Central memory CD8-positive, alpha-beta T cell (primary cell): ENCODE data around the gene TAGLN2.

Experiments
- ATAC-seq: fragments of 150-1000 bp; cut with Tn5 transposase; replicated peaks from 2 replicates; pipeline ENCODE4 v1.10.0; 2022; ENCODE audit warnings: mild to moderate bottlenecking, moderate FRiP score, moderate number of reproducible peaks; ENCODE audit not compliant: poor library complexity, severe bottlenecking; ENCODE audit errors: extremely low read depth
- DNase-seq, 2 donors: peaks; one replicate each; pipeline ENCODE4 v3.0.0; 2021; ENCODE audit warnings: low spot score in 2 of 2
- H3K27ac Mint-ChIP-seq: one replicate; pipeline ENCODE4 v1.8.0; 2022; ENCODE audit warnings: low read depth, mild to moderate bottlenecking, moderate library complexity, mixed read lengths
- H3K27me3 Mint-ChIP-seq: one replicate; pipeline ENCODE4 v1.8.0; 2022; ENCODE audit warnings: mixed read lengths
- H3K36me3 Mint-ChIP-seq: one replicate; pipeline ENCODE4 v1.8.0; 2022; ENCODE audit warnings: mild to moderate bottlenecking, moderate library complexity, mixed read lengths; ENCODE audit not compliant: insufficient read depth
- H3K4me1 Mint-ChIP-seq: one replicate; pipeline ENCODE4 v1.8.0; 2022; ENCODE audit warnings: mixed read lengths
- H3K4me3 Mint-ChIP-seq: one replicate; pipeline ENCODE4 v1.8.0; 2022; ENCODE audit warnings: mild to moderate bottlenecking, moderate library complexity, mixed read lengths
- H3K9me3 Mint-ChIP-seq: one replicate; pipeline ENCODE4 v1.8.0; 2022; ENCODE audit warnings: mixed read lengths

Gene TAGLN2

GRCh38 chr1:159938211-159938852, 13.0 kb upstream of the TAGLN2 start:
- Mint-ChIP-seq H3K4me1 (peaks cover 6% of the 10 kb centered on the region), H3K4me3 (no peak overlapping the region), H3K9me3 (no peaks in the 10 kb centered on the region), H3K27me3 (peaks cover 32% of the 10 kb centered on the region), H3K27ac (no peak overlapping the region), H3K36me3 (peaks cover 2% of the 10 kb centered on the region)
- ATAC-seq (no peak), DNase-seq (no peak)

GRCh38 chr1:159937054-159937750, 11.9 kb upstream of the TAGLN2 start:
- ATAC-seq, result no peak
- H3K9me3 Mint-ChIP-seq, result no peaks in the 10 kb centered on the region
- DNase-seq, result no peak
- peaks cover 21% of the 10 kb centered on the region for H3K27me3 Mint-ChIP-seq
- no peak overlapping the region for H3K27ac Mint-ChIP-seq
- peaks cover 2% of the 10 kb centered on the region for H3K36me3 Mint-ChIP-seq
- H3K4me3 Mint-ChIP-seq, result no peak overlapping the region
- H3K4me1 Mint-ChIP-seq, result peaks cover 12% of the 10 kb centered on the region

DNA sequence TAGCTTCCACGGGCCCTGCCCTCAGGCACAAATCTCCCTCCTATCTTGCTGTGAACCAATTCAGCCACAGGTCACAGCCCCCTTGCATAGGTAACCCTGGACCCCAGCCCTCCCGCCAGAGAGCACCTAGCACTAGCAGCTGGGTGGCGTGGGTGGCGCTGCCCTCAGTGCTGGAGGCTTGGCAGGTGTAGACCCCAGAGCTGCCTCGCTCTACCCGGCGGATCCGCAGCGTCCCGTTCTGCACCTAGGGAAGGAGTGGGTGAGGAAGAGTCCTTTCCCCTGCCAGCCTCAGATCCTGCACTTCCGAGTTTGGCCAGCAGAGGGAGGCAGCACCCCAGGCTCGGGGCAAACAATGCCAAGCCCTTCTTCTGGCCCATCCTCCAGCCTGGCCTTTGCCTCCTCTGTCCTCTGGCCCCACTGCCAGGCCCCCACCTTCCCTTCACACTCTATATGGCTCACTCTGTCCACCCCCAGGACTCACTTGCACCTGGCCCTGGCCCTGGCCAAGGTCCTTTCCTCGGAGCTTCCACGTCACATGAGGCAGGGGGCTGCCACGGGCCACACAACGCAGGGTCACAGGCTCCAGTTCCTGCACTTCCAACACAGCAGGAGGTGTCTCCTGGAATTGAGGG, 11.1 kb upstream of the TAGLN2 start:
- peaks cover 2% of the 10 kb centered on the region for H3K36me3 Mint-ChIP-seq
- H3K4me1 Mint-ChIP-seq, result peaks cover 12% of the 10 kb centered on the region
- no peaks in the 10 kb centered on the region for H3K9me3 Mint-ChIP-seq
- peak; percentile 68 for ATAC-seq
- no peak overlapping the region for H3K4me3 Mint-ChIP-seq
- H3K27me3 Mint-ChIP-seq, result peaks cover 17% of the 10 kb centered on the region
- H3K27ac Mint-ChIP-seq, result no peak overlapping the region
- DNase-seq, result peak; percentile 69 to 91

GRCh38 chr1:159935719-159936272, 10.5 kb upstream of the TAGLN2 start:
- no peak for DNase-seq

DNA sequence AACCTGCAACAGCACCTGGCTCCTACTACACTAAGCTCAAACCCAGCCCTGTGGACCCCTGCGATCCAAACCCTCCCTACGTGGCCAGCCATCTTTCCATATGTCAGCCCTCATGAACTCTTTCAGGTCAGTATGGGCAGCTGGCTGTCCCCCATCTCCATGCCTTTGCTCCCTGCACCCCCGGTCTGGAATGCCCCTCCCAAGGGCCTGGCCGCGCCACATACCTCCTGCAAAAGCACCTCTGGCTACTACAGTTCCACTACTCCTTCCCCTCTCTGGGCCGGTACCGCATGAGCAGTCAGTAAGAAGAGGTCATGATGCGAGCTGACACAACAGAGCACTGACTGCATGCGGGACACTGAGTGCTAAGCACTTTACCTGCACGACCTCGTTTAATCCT, 10.0 kb upstream of the TAGLN2 start:
- no peak overlapping the region for H3K4me3 Mint-ChIP-seq
- ATAC-seq (no peak), DNase-seq (no peak)
- no peak overlapping the region for H3K27ac Mint-ChIP-seq
- peaks cover 12% of the 10 kb centered on the region for H3K4me1 Mint-ChIP-seq
- peaks cover 2% of the 10 kb centered on the region for H3K36me3 Mint-ChIP-seq
- no peaks in the 10 kb centered on the region for H3K9me3 Mint-ChIP-seq
- H3K27me3 Mint-ChIP-seq, result peaks cover 11% of the 10 kb centered on the region

More at GRCh38 chr1:159935719-159936272, 10.5 kb upstream of the TAGLN2 start:
- H3K4me3 Mint-ChIP-seq, result no peak overlapping the region
- peaks cover 2% of the 10 kb centered on the region for H3K36me3 Mint-ChIP-seq
- H3K27ac Mint-ChIP-seq, result no peak overlapping the region
- no peak for ATAC-seq
- H3K27me3 Mint-ChIP-seq, result peaks cover 16% of the 10 kb centered on the region
- no peaks in the 10 kb centered on the region for H3K9me3 Mint-ChIP-seq
- peaks cover 12% of the 10 kb centered on the region for H3K4me1 Mint-ChIP-seq

DNA sequence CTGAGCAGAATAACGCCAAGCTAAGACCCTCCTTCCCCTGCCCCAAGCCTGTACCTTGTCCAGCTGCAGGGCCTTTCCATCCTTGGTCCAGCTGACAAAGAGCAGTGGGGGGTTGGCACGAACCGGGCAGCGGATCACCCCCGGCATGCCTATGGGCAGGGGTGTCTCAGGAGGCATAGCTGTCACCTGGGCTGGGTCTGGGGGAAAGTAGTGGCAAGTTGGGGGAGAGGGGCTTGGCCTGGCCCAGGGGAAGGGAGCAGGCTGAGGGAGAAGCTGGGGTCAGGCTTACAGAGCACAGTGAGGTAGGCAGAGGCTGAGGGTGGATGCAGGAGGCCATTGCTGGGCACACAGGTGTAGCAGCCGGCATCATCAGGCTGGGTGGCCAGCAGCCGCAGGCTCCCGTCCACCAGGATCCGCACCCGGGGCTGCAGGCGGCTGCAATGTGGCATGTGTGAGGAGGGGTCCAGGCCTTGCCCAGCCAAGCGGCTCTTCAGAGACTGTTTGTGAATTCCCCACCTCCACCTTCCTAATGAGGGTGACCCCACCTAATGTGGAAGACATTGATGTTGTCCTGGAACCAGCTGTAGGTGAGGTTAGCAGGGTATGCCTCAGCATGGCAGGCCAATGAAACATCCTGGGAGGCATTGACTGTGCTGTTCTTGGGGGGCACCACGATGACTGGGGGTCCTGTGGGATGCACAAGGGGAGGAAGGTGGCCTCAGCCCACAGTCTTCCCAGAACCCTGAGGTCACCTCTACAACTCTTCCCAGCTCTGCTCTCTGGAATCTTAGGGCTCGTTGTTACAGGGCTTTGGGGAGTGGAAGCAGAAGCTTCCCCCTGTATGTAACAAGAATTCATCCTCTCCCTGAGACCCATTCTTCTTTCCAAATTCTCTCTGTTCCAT, 9.1 kb upstream of the TAGLN2 start:
- H3K36me3 Mint-ChIP-seq, result peaks cover 2% of the 10 kb centered on the region
- no peaks in the 10 kb centered on the region for H3K9me3 Mint-ChIP-seq
- H3K27me3 Mint-ChIP-seq, result peaks cover 7% of the 10 kb centered on the region
- DNase-seq (no peak), ATAC-seq (no peak)
- peaks cover 12% of the 10 kb centered on the region for H3K4me1 Mint-ChIP-seq
- H3K4me3 Mint-ChIP-seq, result no peak overlapping the region
- no peak overlapping the region for H3K27ac Mint-ChIP-seq

- H3K9me3 Mint-ChIP-seq, result no peaks in the 10 kb centered on the region
- peaks cover 12% of the 10 kb centered on the region for H3K4me1 Mint-ChIP-seq
- no peak overlapping the region for H3K4me3 Mint-ChIP-seq
- no peak for DNase-seq
- ATAC-seq, result no peak
- peaks cover 7% of the 10 kb centered on the region for H3K27me3 Mint-ChIP-seq
- H3K36me3 Mint-ChIP-seq, result peaks cover 2% of the 10 kb centered on the region
- no peak overlapping the region for H3K27ac Mint-ChIP-seq
These were observed 8.0 kb upstream of the TAGLN2 start for GRCh38 chr1:159933347-159933746.

DNA sequence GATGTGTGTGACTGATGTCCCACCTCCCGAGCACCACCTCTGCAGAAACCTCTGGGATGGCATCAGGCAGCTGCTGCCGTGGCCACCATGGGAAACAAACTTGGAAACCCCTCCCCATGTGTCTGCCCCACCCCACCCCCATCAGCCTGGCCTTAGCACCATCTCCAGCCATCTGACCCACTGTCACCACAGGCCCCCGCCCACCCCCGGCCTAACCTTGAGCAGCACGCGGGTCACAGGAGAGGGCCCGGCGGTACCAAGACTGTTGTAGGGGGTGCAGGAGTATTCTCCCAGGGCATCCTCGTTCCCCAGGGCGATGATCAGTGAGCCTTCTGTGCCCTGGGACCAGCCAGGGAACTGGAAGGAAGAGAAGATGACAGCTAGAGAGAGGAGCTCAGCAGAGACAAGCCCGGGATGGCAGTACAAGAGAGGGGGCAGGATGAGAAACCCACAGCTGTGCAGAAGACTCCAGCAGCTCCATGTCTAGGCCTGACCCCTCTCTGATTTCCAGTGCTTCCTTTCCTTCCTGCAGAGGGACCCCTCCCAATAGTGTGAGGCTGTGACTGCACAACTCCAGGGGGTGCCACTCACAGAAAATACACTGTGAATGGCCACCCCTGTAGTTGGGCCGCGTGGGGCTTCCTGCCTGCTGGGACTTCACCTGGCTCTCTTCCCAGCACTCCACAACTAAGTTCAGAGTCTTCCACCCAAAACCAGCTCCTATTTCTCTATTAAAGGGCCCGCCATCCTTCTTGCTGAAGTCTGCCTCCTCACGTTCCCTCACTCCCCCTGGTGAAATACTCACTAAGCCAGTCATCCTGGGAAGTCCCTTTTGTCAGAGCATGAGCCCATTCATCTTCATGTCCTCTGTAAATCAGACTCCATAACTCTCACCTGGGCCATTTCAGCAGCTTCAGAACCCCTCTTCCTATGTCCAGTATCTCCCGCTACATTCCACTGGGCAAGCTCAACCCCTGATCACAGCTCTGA, 7.3 kb upstream of the TAGLN2 start:
- H3K27ac Mint-ChIP-seq, result no peak overlapping the region
- no peak for ATAC-seq
- H3K4me1 Mint-ChIP-seq, result peaks cover 12% of the 10 kb centered on the region
- H3K9me3 Mint-ChIP-seq, result no peaks in the 10 kb centered on the region
- H3K4me3 Mint-ChIP-seq, result no peak overlapping the region
- peaks cover 2% of the 10 kb centered on the region for H3K36me3 Mint-ChIP-seq
- DNase-seq, result no peak
- peaks cover 7% of the 10 kb centered on the region for H3K27me3 Mint-ChIP-seq

- ATAC-seq (no peak), DNase-seq (no peak)
- Mint-ChIP-seq H3K27ac (no peak overlapping the region), H3K36me3 (peaks cover 4% of the 10 kb centered on the region), H3K27me3 (peaks cover 7% of the 10 kb centered on the region), H3K4me3 (no peak overlapping the region), H3K9me3 (no peaks in the 10 kb centered on the region), H3K4me1 (peaks cover 17% of the 10 kb centered on the region)
These were observed 6.5 kb upstream of the TAGLN2 start for GRCh38 chr1:159931795-159932173.

- no peak overlapping the region for H3K4me3 Mint-ChIP-seq
- DNase-seq (no peak), ATAC-seq (no peak)
- peaks cover 18% of the 10 kb centered on the region for H3K4me1 Mint-ChIP-seq
- H3K9me3 Mint-ChIP-seq, result no peaks in the 10 kb centered on the region
- no peak overlapping the region for H3K27ac Mint-ChIP-seq
- H3K27me3 Mint-ChIP-seq, result peaks cover 7% of the 10 kb centered on the region
- H3K36me3 Mint-ChIP-seq, result peaks cover 3% of the 10 kb centered on the region
These were observed 5.9 kb upstream of the TAGLN2 start for GRCh38 chr1:159931101-159931794.

DNA sequence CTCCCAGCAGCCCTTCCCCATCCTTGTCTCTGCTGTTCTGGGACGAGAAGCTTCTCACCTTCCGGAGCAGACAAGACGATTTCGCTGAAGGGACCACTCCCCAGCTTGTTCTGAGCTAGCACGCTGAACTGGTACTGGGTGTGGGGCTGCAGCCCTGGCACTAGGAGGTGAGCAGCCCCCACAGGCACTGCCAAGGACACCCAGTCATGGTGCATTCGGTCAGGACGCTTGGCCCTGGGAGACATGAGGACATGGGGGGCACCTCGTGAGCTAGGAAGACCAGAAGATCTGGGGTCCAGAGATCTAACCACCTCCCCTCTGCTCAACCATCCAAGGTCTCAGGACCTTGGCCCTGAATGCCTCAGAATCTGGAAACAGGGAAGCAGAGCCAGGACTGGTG, 5.3 kb upstream of the TAGLN2 start:
- Mint-ChIP-seq H3K36me3 (peaks cover 9% of the 10 kb centered on the region), H3K4me3 (no peak overlapping the region), H3K9me3 (no peaks in the 10 kb centered on the region), H3K27me3 (peaks cover 5% of the 10 kb centered on the region), H3K4me1 (peaks cover 22% of the 10 kb centered on the region), H3K27ac (no peak overlapping the region)
- no peak for ATAC-seq
- DNase-seq, result no peak
